ENCODE data around the gene DVL2. TPM values are rescaled to one million over a fixed set of nuclear protein-coding genes. Genes with fewer than 3 reads are reported as not detected.
"Not testable (repeated sequence)": the region's sequence is repeated elsewhere in the genome, so short reads cannot be mapped to it uniquely, and the experiment has no call there.

Gene DVL2
- total RNA-seq, 3 donors from 2014 or later: 32.0 to 58.2 (median 47.9) TPM

DNA sequence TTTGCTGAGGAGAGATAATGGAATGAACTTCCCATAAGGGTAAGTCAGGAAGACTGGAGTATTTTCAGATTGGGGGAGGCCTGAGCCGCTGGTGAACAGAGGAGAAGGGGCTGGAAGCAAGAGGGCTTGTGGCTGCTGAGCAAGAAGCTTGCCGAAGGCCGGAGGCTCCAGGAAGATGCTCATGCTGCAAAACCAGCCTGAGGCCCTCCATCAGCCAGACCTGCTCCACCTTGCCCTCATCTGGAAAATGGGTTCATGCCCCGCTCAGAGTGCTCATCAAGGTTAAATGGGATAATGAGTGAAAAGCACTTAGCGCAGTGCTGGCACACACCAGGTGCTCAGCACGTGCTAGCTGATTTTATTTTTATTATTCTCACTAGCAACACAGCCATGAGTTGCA is 49.7 kb downstream of the DVL2 start:
- DNase-seq (ENCODE audit: low spot score in 2 of 2): no peak
- no peaks in the 10 kb centered on the region for H3K9me3 ChIP-seq
- H3K4me1 ChIP-seq: no peaks in the 10 kb centered on the region
- no peak overlapping the region for H3K4me3 ChIP-seq
- no peaks in the 10 kb centered on the region for H3K27me3 ChIP-seq
- H3K27ac ChIP-seq: no peak overlapping the region
- intact Hi-C loops (cut with DNase I; ENCODE audit: low total_unique reads): no loop called here
- no peaks in the 10 kb centered on the region for H3K36me3 ChIP-seq
- TF ChIP-seq POLR2A (IDR thresholded peaks at IDR 0.05): no peak
- TF ChIP-seq POLR2AphosphoS5 (IDR thresholded peaks at IDR 0.05): no peak
- TF ChIP-seq, protein P1, sequence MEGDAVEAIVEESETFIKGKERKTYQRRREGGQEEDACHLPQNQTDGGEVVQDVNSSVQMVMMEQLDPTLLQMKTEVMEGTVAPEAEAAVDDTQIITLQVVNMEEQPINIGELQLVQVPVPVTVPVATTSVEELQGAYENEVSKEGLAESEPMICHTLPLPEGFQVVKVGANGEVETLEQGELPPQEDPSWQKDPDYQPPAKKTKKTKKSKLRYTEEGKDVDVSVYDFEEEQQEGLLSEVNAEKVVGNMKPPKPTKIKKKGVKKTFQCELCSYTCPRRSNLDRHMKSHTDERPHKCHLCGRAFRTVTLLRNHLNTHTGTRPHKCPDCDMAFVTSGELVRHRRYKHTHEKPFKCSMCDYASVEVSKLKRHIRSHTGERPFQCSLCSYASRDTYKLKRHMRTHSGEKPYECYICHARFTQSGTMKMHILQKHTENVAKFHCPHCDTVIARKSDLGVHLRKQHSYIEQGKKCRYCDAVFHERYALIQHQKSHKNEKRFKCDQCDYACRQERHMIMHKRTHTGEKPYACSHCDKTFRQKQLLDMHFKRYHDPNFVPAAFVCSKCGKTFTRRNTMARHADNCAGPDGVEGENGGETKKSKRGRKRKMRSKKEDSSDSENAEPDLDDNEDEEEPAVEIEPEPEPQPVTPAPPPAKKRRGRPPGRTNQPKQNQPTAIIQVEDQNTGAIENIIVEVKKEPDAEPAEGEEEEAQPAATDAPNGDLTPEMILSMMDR (IDR thresholded peaks at IDR 0.05): no peak

DNA sequence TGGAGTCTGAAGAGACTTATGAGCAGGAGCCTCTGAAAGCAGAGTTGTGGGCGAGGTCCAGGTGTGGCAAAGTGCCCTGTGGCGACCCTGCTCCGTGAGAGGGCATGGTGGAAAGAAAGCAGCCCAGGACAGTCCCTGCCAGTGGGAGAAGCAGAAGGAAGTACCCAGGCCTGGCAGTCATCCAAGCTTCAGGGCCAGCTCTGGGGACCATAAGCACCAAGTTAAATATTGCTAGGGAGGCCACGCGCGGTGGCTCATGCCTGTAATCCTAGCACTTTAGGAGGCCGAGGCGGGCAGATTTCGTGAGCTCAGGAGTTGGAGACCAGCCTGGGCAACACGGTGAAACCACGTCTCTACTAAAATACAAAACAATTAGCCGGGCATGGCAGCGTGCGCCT is 50.2 kb downstream of the DVL2 start:
- no peaks in the 10 kb centered on the region for H3K36me3 ChIP-seq
- no peaks in the 10 kb centered on the region for H3K9me3 ChIP-seq
- TF ChIP-seq, protein P1 (IDR thresholded peaks at IDR 0.05): no peak
- TF ChIP-seq POLR2AphosphoS5 (IDR thresholded peaks at IDR 0.05) (no peak), POLR2A (IDR thresholded peaks at IDR 0.05) (no peak)
- DNase-seq (ENCODE audit: low spot score in 2 of 2): no peak
- no peaks in the 10 kb centered on the region for H3K27me3 ChIP-seq
- H3K4me1 ChIP-seq: no peaks in the 10 kb centered on the region
- no peak overlapping the region for H3K4me3 ChIP-seq
- intact Hi-C loops (cut with DNase I; ENCODE audit: low total_unique reads): no loop called here
- no peak overlapping the region for H3K27ac ChIP-seq

DNA sequence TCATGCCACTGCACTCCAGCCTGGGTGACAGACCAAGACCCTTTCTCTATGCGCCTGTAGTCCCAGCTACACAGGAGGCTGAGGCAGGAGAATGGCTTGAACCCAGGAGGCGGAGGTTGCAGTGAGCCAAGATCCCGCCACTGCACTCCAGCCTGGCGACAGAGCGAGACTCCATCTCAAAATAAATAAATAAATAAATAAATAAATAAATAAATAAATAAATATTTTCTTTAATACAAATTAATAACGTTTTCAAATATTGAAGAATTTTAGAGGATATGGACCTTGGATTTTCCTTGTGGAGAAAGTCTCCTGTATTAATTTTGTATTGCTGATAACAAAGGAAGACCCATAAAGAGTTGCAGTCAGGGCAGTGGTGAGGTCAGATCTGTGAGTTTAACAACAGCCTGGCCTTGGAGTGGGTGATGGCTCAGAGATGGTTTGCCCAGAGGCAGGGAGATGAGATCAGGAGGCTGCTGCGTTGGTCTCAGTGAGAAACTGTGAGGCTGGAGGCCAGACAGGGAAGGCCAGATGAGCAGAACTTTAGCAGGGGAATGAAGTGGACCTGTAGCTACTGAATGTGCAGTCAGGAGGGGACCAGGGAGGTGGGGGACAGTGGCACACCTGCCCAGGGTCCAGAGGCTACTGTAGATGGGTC is 50.8 kb downstream of the DVL2 start:
- no peaks in the 10 kb centered on the region for H3K27me3 ChIP-seq
- no peaks in the 10 kb centered on the region for H3K36me3 ChIP-seq
- H3K4me1 ChIP-seq: no peaks in the 10 kb centered on the region
- no peak for DNase-seq (ENCODE audit: low spot score in 2 of 2)
- H3K27ac ChIP-seq: no peak overlapping the region
- no peaks in the 10 kb centered on the region for H3K9me3 ChIP-seq
- no peak for TF ChIP-seq POLR2A (IDR thresholded peaks at IDR 0.05)
- intact Hi-C loops (cut with DNase I; ENCODE audit: low total_unique reads): no loop called here
- no peak overlapping the region for H3K4me3 ChIP-seq

DNA sequence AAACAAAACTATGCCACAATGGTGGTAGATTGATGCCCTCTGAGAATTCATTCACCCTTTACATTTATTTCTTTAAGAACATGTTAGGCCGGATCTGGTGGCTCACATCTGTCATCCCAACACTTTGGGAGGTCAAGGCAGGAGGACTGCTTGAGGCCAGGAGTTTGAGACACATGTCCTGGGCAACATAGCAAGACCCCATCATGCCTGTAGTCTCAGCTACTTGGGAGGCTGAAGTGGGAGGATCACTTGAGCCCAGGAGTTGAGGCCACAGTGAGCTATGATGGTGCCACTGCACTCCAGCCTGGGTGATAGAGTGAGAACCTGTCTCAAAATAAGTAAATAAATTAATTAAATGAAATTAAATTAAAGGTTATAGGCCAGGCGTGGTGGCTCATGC is 52.2 kb downstream of the DVL2 start:
- not testable (repeated sequence) for H3K9me3 ChIP-seq; H3K27ac ChIP-seq; H3K27me3 ChIP-seq; H3K4me3 ChIP-seq; H3K36me3 ChIP-seq; DNase-seq (ENCODE audit: low spot score in 2 of 2)
- H3K4me1 ChIP-seq: peaks cover 0 to 12% of the 10 kb centered on the region in 2 donors
- intact Hi-C loops (cut with DNase I; ENCODE audit: low total_unique reads): loop anchor here (1.0 kb wide), 1 partner anchor 17 kb away; no protein-coding TSS in a partner anchor

DNA sequence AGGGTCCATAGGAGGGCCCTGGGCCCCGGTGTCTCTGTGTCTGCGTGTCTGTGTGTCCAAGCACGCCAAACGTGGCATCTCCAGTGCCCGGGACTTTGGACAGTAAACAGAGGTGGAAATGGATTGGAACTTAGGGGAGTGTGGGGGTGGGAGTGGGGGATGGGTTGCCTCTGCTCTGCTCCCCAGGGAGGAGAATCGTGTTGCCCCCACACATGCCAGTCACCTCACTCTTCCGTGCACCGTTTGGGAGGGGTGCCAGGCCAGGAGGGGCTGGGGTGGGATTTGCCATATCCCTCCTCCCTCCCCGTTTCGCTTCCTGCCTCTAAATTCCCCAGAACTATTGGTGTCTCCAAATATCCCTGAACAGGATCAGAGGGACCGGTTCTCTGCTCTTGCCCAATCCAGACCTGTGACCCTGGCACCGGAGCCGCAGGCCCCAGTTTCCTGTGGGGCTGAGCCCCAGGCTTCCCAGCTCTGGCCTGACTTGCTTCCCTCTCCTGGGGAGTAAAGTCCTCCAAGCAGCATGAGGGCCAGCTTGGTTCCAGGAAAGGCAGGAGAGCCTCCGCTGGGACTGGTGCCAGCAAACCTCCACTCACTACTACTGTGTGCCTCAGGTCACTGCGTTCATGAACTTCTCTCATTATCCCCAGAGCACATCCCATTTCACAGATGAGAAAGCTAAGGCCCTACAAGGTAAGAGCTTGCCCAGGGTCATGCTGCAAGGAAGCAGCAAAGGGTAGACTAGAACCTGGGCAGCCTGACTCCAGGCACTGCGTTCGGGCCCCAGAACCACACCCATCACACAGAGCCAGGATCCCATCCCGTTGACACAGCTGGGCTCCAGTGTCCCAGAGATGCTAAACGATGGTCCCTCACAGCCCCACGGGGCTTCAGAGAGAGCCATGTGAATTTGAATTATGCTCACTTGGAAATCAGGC is 54.7 kb downstream of the DVL2 start, which contains the start of gene ASGR1:
TSS of gene ASGR1 (minus strand) at position 54 of the 938 bp plus-strand sequence. CDS start 807 bp downstream, outside the sequence.
- Histone ChIP-seq H3K27me3 (no peaks in the 10 kb centered on the region), H3K27ac (no peak within 1 kb of the TSS), H3K4me1 (peaks cover 0 to 13% of the 10 kb centered on the region in 2 donors), H3K36me3 (no peaks in the 10 kb centered on the region), H3K9me3 (no peaks in the 10 kb centered on the region), H3K4me3 (peak within 1 kb of the TSS in 2 of 3 donors; percentile 50 to 65)
- intact Hi-C loops (cut with DNase I; ENCODE audit: low total_unique reads): no loop called here
- DNase-seq (ENCODE audit: low spot score in 2 of 2): no peak
- TF ChIP-seq, protein P1 (IDR thresholded peaks at IDR 0.05): no peak
- TF ChIP-seq POLR2AphosphoS5 (IDR thresholded peaks at IDR 0.05): no peak
- TF ChIP-seq POLR2A (IDR thresholded peaks at IDR 0.05): no peak

DNA sequence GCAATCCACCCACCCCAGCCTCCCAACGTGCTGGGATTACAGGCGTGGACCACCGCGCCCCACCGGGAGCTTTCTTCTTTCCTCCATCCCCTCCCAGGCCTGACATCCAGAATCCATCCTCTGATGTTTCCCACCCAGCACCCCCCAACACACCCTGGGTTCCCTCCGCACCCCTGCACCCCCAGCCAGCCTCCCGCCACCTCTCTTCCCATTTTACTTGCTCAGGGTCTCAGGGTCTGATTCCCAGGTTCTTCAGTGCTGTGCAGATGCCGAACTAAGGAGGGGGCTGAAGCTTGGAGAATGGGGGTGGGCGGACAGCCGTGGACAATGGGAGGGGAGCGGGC is 55.4 kb downstream of the DVL2 start:
- Histone ChIP-seq H3K27me3 (no peaks in the 10 kb centered on the region), H3K4me3 (no peak overlapping the region), H3K4me1 (peaks cover 0 to 13% of the 10 kb centered on the region in 2 donors), H3K36me3 (no peaks in the 10 kb centered on the region), H3K9me3 (no peaks in the 10 kb centered on the region), H3K27ac (no peak overlapping the region)
- TF ChIP-seq POLR2AphosphoS5 (IDR thresholded peaks at IDR 0.05) (no peak), POLR2A (IDR thresholded peaks at IDR 0.05) (no peak)
- TF ChIP-seq, protein P1 (IDR thresholded peaks at IDR 0.05): no peak
- DNase-seq (ENCODE audit: low spot score in 2 of 2): no peak
- intact Hi-C loops (cut with DNase I; ENCODE audit: low total_unique reads): no loop called here
